Measurements from ENCODE around the gene CLASP2. TPM values are rescaled to one million over a fixed set of nuclear protein-coding genes. Genes with fewer than 3 reads are reported as not detected.

Gene CLASP2
- total RNA-seq, 1 donor from 2014 or later: 125 TPM

DNA sequence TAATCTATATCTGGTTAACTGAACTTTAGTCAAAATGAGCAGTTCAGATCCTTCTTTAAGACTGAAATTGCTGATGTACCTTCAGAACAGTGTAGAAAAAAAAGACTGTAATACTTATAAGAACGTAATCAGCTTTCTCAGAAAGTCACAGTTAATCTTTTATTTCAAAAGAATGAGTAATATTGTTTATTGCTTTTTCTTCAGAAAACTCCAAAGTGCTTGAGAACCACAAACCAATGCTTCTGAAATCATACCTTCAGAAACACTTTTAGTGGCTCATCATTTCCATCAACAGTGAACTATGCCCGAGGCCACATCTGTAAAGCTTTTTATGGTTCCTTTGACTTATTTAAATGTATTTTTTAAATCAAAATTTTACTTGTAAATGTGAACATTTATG lies 33.3 kb upstream of the CLASP2 start:
- Mint-ChIP-seq H3K4me3 (no peak overlapping the region), H3K4me1 (no peaks in the 10 kb centered on the region), H3K27ac (no peak overlapping the region), H3K9me3 (peaks cover 8% of the 10 kb centered on the region), H3K27me3 (ENCODE audit: insufficient read depth, low read depth) (peaks cover 3% of the 10 kb centered on the region), H3K36me3 (peaks cover 2% of the 10 kb centered on the region)
- Histone ChIP-seq H3K27me3 (no peaks in the 10 kb centered on the region), H3K9ac (no peak overlapping the region), H3K27ac (no peak overlapping the region), H2AFZ (replicated peaks) (no peak overlapping the region), H3K4me3 (no peak overlapping the region), H3K79me2 (ENCODE audit: low read depth) (no peaks in the 10 kb centered on the region), H3K4me2 (no peak overlapping the region), H3K36me3 (no peaks in the 10 kb centered on the region), H3F3A (ENCODE audit: low read depth) (no peaks in the 10 kb centered on the region), H4K20me1 (ENCODE audit: low read depth) (no peaks in the 10 kb centered on the region), H3K4me1 (no peaks in the 10 kb centered on the region), H3K9me3 (ENCODE audit: low read depth) (peaks cover 12% of the 10 kb centered on the region)
- DNase-seq (ENCODE audit: low spot score): no peak
- TF ChIP-seq, protein P1, sequence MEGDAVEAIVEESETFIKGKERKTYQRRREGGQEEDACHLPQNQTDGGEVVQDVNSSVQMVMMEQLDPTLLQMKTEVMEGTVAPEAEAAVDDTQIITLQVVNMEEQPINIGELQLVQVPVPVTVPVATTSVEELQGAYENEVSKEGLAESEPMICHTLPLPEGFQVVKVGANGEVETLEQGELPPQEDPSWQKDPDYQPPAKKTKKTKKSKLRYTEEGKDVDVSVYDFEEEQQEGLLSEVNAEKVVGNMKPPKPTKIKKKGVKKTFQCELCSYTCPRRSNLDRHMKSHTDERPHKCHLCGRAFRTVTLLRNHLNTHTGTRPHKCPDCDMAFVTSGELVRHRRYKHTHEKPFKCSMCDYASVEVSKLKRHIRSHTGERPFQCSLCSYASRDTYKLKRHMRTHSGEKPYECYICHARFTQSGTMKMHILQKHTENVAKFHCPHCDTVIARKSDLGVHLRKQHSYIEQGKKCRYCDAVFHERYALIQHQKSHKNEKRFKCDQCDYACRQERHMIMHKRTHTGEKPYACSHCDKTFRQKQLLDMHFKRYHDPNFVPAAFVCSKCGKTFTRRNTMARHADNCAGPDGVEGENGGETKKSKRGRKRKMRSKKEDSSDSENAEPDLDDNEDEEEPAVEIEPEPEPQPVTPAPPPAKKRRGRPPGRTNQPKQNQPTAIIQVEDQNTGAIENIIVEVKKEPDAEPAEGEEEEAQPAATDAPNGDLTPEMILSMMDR (IDR thresholded peaks at IDR 0.05): no peak
- TF ChIP-seq EZH2phosphoT487 (IDR thresholded peaks at IDR 0.05): no peak
- no peak for TF ChIP-seq EZH2 (IDR thresholded peaks at IDR 0.05)

DNA sequence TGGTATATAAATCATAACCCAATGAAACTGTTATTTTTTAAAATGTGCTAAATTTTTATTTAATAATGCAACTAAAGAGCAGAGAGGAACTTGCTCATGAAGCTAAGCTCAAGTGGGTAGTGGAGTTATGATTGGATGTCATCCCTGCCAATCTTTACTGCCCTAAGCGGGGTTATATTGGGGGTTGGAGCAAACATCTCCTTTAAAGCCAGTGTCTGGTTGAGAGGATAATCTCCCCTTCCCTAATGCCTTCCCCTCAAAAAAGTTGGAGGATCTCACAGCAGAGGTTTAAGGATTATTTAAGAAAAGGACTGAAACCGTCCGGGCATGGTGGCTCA lies 32.1 kb upstream of the CLASP2 start:
- Histone ChIP-seq H3K79me2 (ENCODE audit: low read depth) (no peaks in the 10 kb centered on the region), H3K27me3 (no peaks in the 10 kb centered on the region), H4K20me1 (ENCODE audit: low read depth) (no peaks in the 10 kb centered on the region), H3K4me2 (no peak overlapping the region), H3K4me3 (no peak overlapping the region), H3K9ac (no peak overlapping the region), H3K9me3 (ENCODE audit: low read depth) (peaks cover 9% of the 10 kb centered on the region), H3F3A (ENCODE audit: low read depth) (no peaks in the 10 kb centered on the region), H3K27ac (no peak overlapping the region), H3K36me3 (no peaks in the 10 kb centered on the region), H3K4me1 (no peaks in the 10 kb centered on the region), H2AFZ (replicated peaks) (no peak overlapping the region)
- H3K4me3 Mint-ChIP-seq: no peak overlapping the region
- H3K27ac Mint-ChIP-seq: no peak overlapping the region
- peaks cover 4% of the 10 kb centered on the region for H3K27me3 Mint-ChIP-seq (ENCODE audit: insufficient read depth, low read depth)
- TF ChIP-seq EZH2phosphoT487 (IDR thresholded peaks at IDR 0.05): no peak
- TF ChIP-seq, protein P1 (IDR thresholded peaks at IDR 0.05): no peak
- TF ChIP-seq EZH2 (IDR thresholded peaks at IDR 0.05): no peak
- no peak for DNase-seq (ENCODE audit: low spot score)
- H3K4me1 Mint-ChIP-seq: no peaks in the 10 kb centered on the region
- peaks cover 8% of the 10 kb centered on the region for H3K9me3 Mint-ChIP-seq
- peaks cover 2% of the 10 kb centered on the region for H3K36me3 Mint-ChIP-seq

DNA sequence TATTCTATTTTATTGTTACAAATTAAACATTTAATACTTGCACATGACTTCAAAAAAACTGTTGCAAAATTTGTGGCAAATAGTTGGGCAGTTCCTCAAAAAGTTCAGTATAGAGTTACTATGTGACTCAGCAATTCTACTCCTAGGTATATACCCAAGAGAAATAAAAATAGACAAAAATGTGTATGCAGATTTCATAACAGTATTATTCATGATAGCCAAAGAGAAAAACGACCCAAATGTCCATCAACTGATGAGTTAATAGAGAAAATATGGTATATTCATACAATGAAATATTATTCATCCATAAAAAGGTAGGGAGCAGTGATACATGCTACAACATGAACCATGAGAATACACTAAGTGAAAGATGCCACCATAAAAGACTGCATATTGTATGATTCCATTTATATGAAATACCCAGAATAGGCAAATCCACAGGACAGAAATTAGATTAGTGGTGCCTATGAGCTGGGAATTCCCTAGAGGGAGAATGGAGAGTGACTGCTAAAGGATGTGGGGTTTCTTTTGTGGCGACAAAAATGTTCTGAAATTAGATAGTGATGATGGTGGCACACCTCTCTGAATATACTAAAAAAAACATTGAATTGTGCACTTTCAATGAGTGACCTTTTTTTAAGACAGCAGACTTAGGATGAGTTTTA lies 31.6 kb upstream of the CLASP2 start:
- peaks cover 5% of the 10 kb centered on the region for H3K27me3 Mint-ChIP-seq (ENCODE audit: insufficient read depth, low read depth)
- H2AFZ ChIP-seq (replicated peaks): no peak overlapping the region
- H3K4me3 Mint-ChIP-seq: no peak overlapping the region
- no peaks in the 10 kb centered on the region for H3K4me1 ChIP-seq
- peaks cover 2% of the 10 kb centered on the region for H3K36me3 Mint-ChIP-seq
- H3F3A ChIP-seq (ENCODE audit: low read depth): no peaks in the 10 kb centered on the region
- H3K79me2 ChIP-seq (ENCODE audit: low read depth): no peaks in the 10 kb centered on the region
- no peaks in the 10 kb centered on the region for H4K20me1 ChIP-seq (ENCODE audit: low read depth)
- no peak overlapping the region for H3K27ac ChIP-seq
- no peak overlapping the region for H3K4me3 ChIP-seq
- H3K9me3 ChIP-seq (ENCODE audit: low read depth): peaks cover 5% of the 10 kb centered on the region
- no peaks in the 10 kb centered on the region for H3K27me3 ChIP-seq
- no peak for DNase-seq (ENCODE audit: low spot score)
- no peak overlapping the region for H3K27ac Mint-ChIP-seq
- no peaks in the 10 kb centered on the region for H3K4me1 Mint-ChIP-seq
- no peak overlapping the region for H3K4me2 ChIP-seq
- no peak overlapping the region for H3K9ac ChIP-seq
- H3K9me3 Mint-ChIP-seq: peaks cover 6% of the 10 kb centered on the region
- TF ChIP-seq, protein P1 (IDR thresholded peaks at IDR 0.05): no peak
- TF ChIP-seq EZH2phosphoT487 (IDR thresholded peaks at IDR 0.05) (no peak), EZH2 (IDR thresholded peaks at IDR 0.05) (no peak)
- no peaks in the 10 kb centered on the region for H3K36me3 ChIP-seq

Measured in neural progenitor cell (in vitro differentiated cells).